Measurements from ENCODE around the gene NAPSA.

Gene NAPSA

DNA sequence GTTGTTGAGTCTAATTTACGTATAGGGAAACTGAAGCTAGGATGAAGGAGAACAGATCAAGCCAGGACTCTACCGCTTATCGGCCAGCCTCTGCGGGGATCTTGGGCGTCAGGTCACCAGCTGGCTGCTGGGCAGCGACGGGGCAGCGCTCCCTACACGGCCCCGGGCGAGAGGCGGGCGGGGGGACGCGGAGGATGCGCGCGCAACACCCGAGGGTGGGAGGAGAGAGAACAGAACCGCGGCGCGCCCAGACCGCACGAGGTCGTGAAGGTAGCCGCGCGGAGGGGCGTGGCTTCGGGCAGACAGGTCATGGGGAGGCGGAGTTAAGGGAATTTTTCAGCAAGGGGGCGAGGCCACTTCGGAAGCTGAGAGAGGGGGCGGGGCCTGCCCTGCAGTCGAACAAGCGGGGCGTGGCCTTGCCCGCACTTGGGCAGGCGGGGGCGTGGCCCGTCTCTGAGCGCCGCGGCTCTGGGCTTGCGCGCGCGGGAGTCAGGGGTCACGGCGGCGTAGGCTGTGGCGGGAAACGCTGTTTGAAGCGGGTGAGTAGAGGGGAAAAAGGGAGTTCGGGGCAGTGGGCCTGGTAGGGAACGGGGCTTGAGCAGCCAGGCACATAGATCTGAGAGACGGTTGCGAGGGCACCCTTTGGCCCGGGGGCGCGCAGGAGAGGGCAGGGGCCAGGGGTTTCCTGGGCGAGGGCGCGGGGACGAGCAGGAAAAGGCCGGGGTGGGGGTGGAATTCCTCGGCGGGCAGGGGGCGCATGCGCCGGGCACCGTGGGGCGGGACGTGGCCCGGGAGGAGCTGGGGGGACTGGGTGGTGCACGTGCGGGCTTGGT is 18.6 kb upstream of the NAPSA start, which contains the start of gene POLD1:
TSS of gene POLD1 (plus strand) at position 496 of the 833 bp plus-strand sequence. CDS start 14,505 bp downstream, outside the sequence.
- peak within 1 kb of the TSS; percentile 93 for H3K9ac ChIP-seq (ENCODE audit: low read depth, low read length)
- peaks cover 62% of the 10 kb centered on the region for H3K36me3 ChIP-seq (ENCODE audit: insufficient read depth, low read length)

GRCh38 chr19:50383001-50383851 is 17.8 kb upstream of the NAPSA start:
- peak overlapping the region; percentile 73 for H3K9ac ChIP-seq (ENCODE audit: low read depth, low read length)
- WGBS, result 52% methylated on average over 21 of the region's 21 CpGs
- H3K27ac ChIP-seq (ENCODE audit: low read depth, low read length), result 0 out of 2 replicates have a peak overlapping the region, but pooled peaks have one; percentile 8
- H3K4me1 ChIP-seq (ENCODE audit: insufficient read depth, low read length), result peaks cover 8% of the 10 kb centered on the region; the same call in 1 of the 2 replicates
- H3K36me3 ChIP-seq (ENCODE audit: insufficient read depth, low read length), result peaks cover 64% of the 10 kb centered on the region
- no peaks in the 10 kb centered on the region for H3K27me3 ChIP-seq (ENCODE audit: insufficient read depth, low read length)
- peak overlapping the region; percentile 96 for H3K4me3 ChIP-seq (ENCODE audit: low read length)
- H3K9me3 ChIP-seq (ENCODE audit: insufficient read depth, low read depth, low read length), result no peaks in the 10 kb centered on the region

More for the DNA sequence above, 18.6 kb upstream of the NAPSA start, which contains the start of gene POLD1:
- no peaks in the 10 kb centered on the region for H3K9me3 ChIP-seq (ENCODE audit: insufficient read depth, low read depth, low read length)
- under 1% methylated on average over 78 of the region's 78 CpGs for WGBS
- no peaks in the 10 kb centered on the region for H3K27me3 ChIP-seq (ENCODE audit: insufficient read depth, low read length)
- H3K27ac ChIP-seq (ENCODE audit: low read depth, low read length), result peak within 1 kb of the TSS; percentile 92
- peak within 1 kb of the TSS; percentile 96 for H3K4me3 ChIP-seq (ENCODE audit: low read length)
- H3K4me1 ChIP-seq (ENCODE audit: insufficient read depth, low read length), result peaks cover 8% of the 10 kb centered on the region; the same call in 1 of the 2 replicates

GRCh38 chr19:50381881-50382729 is 16.7 kb upstream of the NAPSA start:
- WGBS, result 95% methylated on average over 58 of the region's 58 CpGs
- H3K27ac ChIP-seq (ENCODE audit: low read depth, low read length), result no peak overlapping the region
- no peak overlapping the region for H3K9ac ChIP-seq (ENCODE audit: low read depth, low read length)
- no peak overlapping the region for H3K4me3 ChIP-seq (ENCODE audit: low read length)
- peaks cover 62% of the 10 kb centered on the region for H3K36me3 ChIP-seq (ENCODE audit: insufficient read depth, low read length)
- no peaks in the 10 kb centered on the region for H3K9me3 ChIP-seq (ENCODE audit: insufficient read depth, low read depth, low read length)
- peaks cover 8% of the 10 kb centered on the region; the same call in 1 of the 2 replicates for H3K4me1 ChIP-seq (ENCODE audit: insufficient read depth, low read length)
- no peaks in the 10 kb centered on the region for H3K27me3 ChIP-seq (ENCODE audit: insufficient read depth, low read length)

DNA sequence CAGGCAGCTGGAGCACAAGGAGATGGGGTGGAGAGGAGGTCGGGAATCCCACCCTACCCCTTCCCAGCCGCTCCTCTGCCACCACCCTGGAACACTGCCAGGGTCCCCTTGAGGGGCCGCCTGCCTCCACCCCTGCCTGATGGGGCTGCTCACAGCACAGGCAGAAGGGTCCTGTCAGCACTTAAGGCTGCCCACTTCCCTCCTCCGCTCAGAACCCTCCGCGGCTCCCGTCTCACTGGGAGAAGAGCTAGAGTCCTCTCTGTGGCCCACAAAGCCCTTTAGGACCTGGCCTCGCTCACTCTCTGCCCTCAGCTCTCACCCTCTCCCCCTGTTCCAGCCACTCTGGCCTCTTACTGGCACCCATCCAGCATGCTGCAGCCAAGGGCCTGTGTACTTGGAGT is 15.3 kb upstream of the NAPSA start:
- peaks cover 52% of the 10 kb centered on the region for H3K36me3 ChIP-seq (ENCODE audit: insufficient read depth, low read length)
- WGBS, result 97% methylated on average over 7 of the region's 8 CpGs

DNA sequence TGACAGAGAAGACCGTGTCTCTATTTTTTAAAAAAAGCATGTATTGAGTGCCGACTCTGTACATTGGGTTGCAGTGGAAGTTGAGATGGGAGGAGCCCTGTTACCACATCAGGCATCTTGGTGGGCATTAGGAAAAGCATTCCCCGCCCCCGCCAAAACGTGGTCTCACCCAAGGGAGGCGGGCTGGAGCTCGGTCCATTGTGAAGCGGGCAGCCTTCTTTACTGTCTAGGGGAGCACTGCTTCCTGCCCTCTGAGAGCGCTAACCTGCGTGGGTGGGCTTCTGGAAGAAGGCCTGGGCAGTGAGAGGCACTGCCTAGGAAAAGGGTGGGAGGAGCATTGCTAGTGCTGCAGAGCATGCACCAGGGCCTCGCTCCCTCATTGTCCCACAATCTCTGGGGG is 14.7 kb upstream of the NAPSA start:
- H3K36me3 ChIP-seq (ENCODE audit: insufficient read depth, low read length), result peaks cover 51% of the 10 kb centered on the region
- no peak overlapping the region for H3K27ac ChIP-seq (ENCODE audit: low read depth, low read length)
- no peak overlapping the region for H3K9ac ChIP-seq (ENCODE audit: low read depth, low read length)
- WGBS, result 93% methylated on average over 11 of the region's 11 CpGs
- peaks cover 8% of the 10 kb centered on the region; the same call in 1 of the 2 replicates for H3K4me1 ChIP-seq (ENCODE audit: insufficient read depth, low read length)
- no peaks in the 10 kb centered on the region for H3K27me3 ChIP-seq (ENCODE audit: insufficient read depth, low read length)
- no peaks in the 10 kb centered on the region for H3K9me3 ChIP-seq (ENCODE audit: insufficient read depth, low read depth, low read length)
- H3K4me3 ChIP-seq (ENCODE audit: low read length), result no peak overlapping the region

More for the DNA sequence above, 15.3 kb upstream of the NAPSA start:
- Histone ChIP-seq H3K4me3 (ENCODE audit: low read length) (no peak overlapping the region), H3K4me1 (ENCODE audit: insufficient read depth, low read length) (peaks cover 8% of the 10 kb centered on the region; the same call in 1 of the 2 replicates), H3K27me3 (ENCODE audit: insufficient read depth, low read length) (no peaks in the 10 kb centered on the region), H3K27ac (ENCODE audit: low read depth, low read length) (no peak overlapping the region), H3K9ac (ENCODE audit: low read depth, low read length) (no peak overlapping the region), H3K9me3 (ENCODE audit: insufficient read depth, low read depth, low read length) (no peaks in the 10 kb centered on the region)

GRCh38 chr19:50379602-50380001 is 14.2 kb upstream of the NAPSA start:
- Histone ChIP-seq H3K27ac (ENCODE audit: low read depth, low read length) (no peak overlapping the region), H3K36me3 (ENCODE audit: insufficient read depth, low read length) (peaks cover 51% of the 10 kb centered on the region), H3K4me3 (ENCODE audit: low read length) (no peak overlapping the region), H3K9ac (ENCODE audit: low read depth, low read length) (no peak overlapping the region), H3K9me3 (ENCODE audit: insufficient read depth, low read depth, low read length) (no peaks in the 10 kb centered on the region), H3K4me1 (ENCODE audit: insufficient read depth, low read length) (peaks cover 8% of the 10 kb centered on the region; the same call in 1 of the 2 replicates), H3K27me3 (ENCODE audit: insufficient read depth, low read length) (no peaks in the 10 kb centered on the region)
- WGBS, result 95% methylated on average over 11 of the region's 11 CpGs

- Histone ChIP-seq H3K9me3 (ENCODE audit: insufficient read depth, low read depth, low read length) (no peaks in the 10 kb centered on the region), H3K36me3 (ENCODE audit: insufficient read depth, low read length) (peaks cover 51% of the 10 kb centered on the region), H3K27ac (ENCODE audit: low read depth, low read length) (no peak overlapping the region), H3K4me1 (ENCODE audit: insufficient read depth, low read length) (peaks cover 8% of the 10 kb centered on the region; the same call in 1 of the 2 replicates), H3K27me3 (ENCODE audit: insufficient read depth, low read length) (no peaks in the 10 kb centered on the region), H3K9ac (ENCODE audit: low read depth, low read length) (no peak overlapping the region), H3K4me3 (ENCODE audit: low read length) (no peak overlapping the region)
- 96% methylated on average over 10 of the region's 10 CpGs for WGBS
Measured at GRCh38 chr19:50378863-50379236, 13.4 kb upstream of the NAPSA start.

DNA sequence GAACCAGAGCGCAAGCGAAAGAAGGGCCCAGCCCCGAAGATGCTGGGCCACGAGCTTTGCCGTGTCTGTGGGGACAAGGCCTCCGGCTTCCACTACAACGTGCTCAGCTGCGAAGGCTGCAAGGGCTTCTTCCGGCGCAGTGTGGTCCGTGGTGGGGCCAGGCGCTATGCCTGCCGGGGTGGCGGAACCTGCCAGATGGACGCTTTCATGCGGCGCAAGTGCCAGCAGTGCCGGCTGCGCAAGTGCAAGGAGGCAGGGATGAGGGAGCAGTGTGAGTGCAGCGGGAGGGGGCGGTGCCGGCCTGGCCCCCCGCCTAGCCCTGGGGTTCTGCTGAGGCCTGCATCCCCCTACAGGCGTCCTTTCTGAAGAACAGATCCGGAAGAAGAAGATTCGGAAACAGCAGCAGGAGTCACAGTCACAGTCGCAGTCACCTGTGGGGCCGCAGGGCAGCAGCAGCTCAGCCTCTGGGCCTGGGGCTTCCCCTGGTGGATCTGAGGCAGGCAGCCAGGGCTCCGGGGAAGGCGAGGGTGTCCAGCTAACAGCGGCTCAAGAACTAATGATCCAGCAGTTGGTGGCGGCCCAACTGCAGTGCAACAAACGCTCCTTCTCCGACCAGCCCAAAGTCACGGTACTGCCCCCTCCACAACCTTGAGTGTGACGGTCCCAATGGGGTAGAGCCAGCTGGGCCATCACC is 12.9 kb upstream of the NAPSA start:
- 95% methylated on average over 36 of the region's 36 CpGs for WGBS
- H3K36me3 ChIP-seq (ENCODE audit: insufficient read depth, low read length), result peaks cover 51% of the 10 kb centered on the region
- H3K9me3 ChIP-seq (ENCODE audit: insufficient read depth, low read depth, low read length), result no peaks in the 10 kb centered on the region
- H3K27me3 ChIP-seq (ENCODE audit: insufficient read depth, low read length), result no peaks in the 10 kb centered on the region
- no peak overlapping the region for H3K27ac ChIP-seq (ENCODE audit: low read depth, low read length)
- H3K4me1 ChIP-seq (ENCODE audit: insufficient read depth, low read length), result peaks cover 4% of the 10 kb centered on the region; the same call in 1 of the 2 replicates
- no peak overlapping the region for H3K4me3 ChIP-seq (ENCODE audit: low read length)
- no peak overlapping the region for H3K9ac ChIP-seq (ENCODE audit: low read depth, low read length)

- Histone ChIP-seq H3K9ac (ENCODE audit: low read depth, low read length) (no peak overlapping the region), H3K4me1 (ENCODE audit: insufficient read depth, low read length) (no peaks in the 10 kb centered on the region), H3K27me3 (ENCODE audit: insufficient read depth, low read length) (peaks cover 2% of the 10 kb centered on the region; the same call in 1 of the 2 replicates), H3K27ac (ENCODE audit: low read depth, low read length) (no peak overlapping the region), H3K4me3 (ENCODE audit: low read length) (peak overlapping the region; percentile 44; the same call in 1 of the 2 replicates), H3K36me3 (ENCODE audit: insufficient read depth, low read length) (peaks cover 50% of the 10 kb centered on the region), H3K9me3 (ENCODE audit: insufficient read depth, low read depth, low read length) (no peaks in the 10 kb centered on the region)
- WGBS, result 95% methylated on average over 9 of the region's 9 CpGs
Measured at GRCh38 chr19:50377517-50377916, 12.1 kb upstream of the NAPSA start.

DNA sequence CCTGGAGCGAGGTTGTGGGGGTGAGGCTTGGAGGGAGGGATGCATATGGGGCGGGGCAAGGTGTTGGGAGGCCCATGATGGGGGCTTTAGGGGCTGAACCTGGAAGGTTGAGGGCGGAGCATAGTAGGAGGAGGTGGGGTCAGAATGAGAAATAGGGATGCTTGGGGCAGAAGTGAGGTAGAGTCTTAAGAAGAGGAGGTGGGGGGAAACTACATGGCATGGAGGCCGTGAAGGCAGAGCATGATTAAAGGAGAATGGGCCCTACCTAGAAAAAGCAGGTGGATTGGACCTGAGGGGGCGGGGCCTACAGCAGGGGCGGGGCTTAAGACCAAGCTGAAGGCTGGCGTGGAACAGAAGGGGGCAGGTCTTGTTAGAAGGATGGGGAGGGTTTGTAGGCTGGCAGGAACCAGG is 11.6 kb upstream of the NAPSA start:
- 46% methylated on average over 7 of the region's 7 CpGs for WGBS
- Histone ChIP-seq H3K4me1 (ENCODE audit: insufficient read depth, low read length) (no peaks in the 10 kb centered on the region), H3K4me3 (ENCODE audit: low read length) (peak overlapping the region; percentile 44), H3K9me3 (ENCODE audit: insufficient read depth, low read depth, low read length) (no peaks in the 10 kb centered on the region), H3K27ac (ENCODE audit: low read depth, low read length) (no peak overlapping the region), H3K9ac (ENCODE audit: low read depth, low read length) (no peak overlapping the region), H3K27me3 (ENCODE audit: insufficient read depth, low read length) (peaks cover 2% of the 10 kb centered on the region; the same call in 1 of the 2 replicates), H3K36me3 (ENCODE audit: insufficient read depth, low read length) (peaks cover 47% of the 10 kb centered on the region)
